Endothelial cell of umbilical vein (primary cell): Measurements from ENCODE around the gene CTNNA2.

ENCODE experiments used
- CTCF ChIP-seq, 2 donors: IDR thresholded peaks; 1 replicate in 1 of 2; 2 replicates in 1 of 2; pipeline ENCODE4 v1.5.1; 2011; ENCODE audit warnings: low read length in 2 of 2, mild to moderate bottlenecking in 2 of 2, moderate library complexity in 2 of 2, control low read depth in 1 of 2, inconsistent platforms in 1 of 2, low read depth in 1 of 2; ENCODE audit not compliant: insufficient read depth in 1 of 2; ENCODE audit errors: extremely low read depth in 1 of 2
- POLR2A ChIP-seq: IDR thresholded peaks from 2 replicates; pipeline ENCODE4 v1.6.1; 2012; ENCODE audit warnings: low read depth, mild to moderate bottlenecking, control low read depth, low read length
- POLR2AphosphoS5 ChIP-seq: IDR thresholded peaks from 2 replicates; pipeline ENCODE4 v1.6.1; 2012; ENCODE audit warnings: low read depth, mild to moderate bottlenecking, control low read depth, low read length, moderate library complexity; ENCODE audit not compliant: insufficient read depth

- TF ChIP-seq POLR2A: no peak
- no peak for TF ChIP-seq POLR2AphosphoS5
- TF ChIP-seq CTCF (IDR thresholded peaks at IDR 0.05; ENCODE audit: extremely low read depth in 1 of 2, insufficient read depth in 1 of 2, low read depth in 1 of 2, low read length in 2 of 2): no peak
These were observed 459.0 kb downstream of the CTNNA2 start for GRCh38 chr2:79971807-79972206.
